Esophagus muscularis mucosa (tissue), 4 donors: ENCODE measurements around the gene THSD4. TPM values are rescaled to one million over a fixed set of nuclear protein-coding genes. Genes with fewer than 3 reads are reported as not detected.

ENCODE experiments used
- DNase-seq: peaks from one replicate; pipeline ENCODE4 v3.0.0-alpha.2; 2017; ENCODE audit errors: extremely low spot score
- H3K27ac ChIP-seq, 4 donors: fragments of 200-600 bp; sonication (generic); replicated peaks in 1 of 4; 1 replicate in 3 of 4; 2 replicates in 1 of 4; pipeline ENCODE4 v1.5.1; 2016 to 2019; ENCODE audit warnings: mild to moderate bottlenecking in 1 of 4
- H3K27me3 ChIP-seq, 4 donors: fragments of 200-600 bp; sonication (generic); one replicate each; pipeline versions ENCODE4 v1.5.1 to v1.6.0; 2016 to 2019
- H3K36me3 ChIP-seq, 4 donors: fragments of 200-600 bp; sonication (generic); one replicate each; pipeline ENCODE4 v1.5.1; 2016 to 2019
- H3K4me1 ChIP-seq, 4 donors: fragments of 200-600 bp; sonication (generic); one replicate each; pipeline ENCODE4 v1.5.1; 2016 to 2019
- H3K4me3 ChIP-seq, 4 donors: fragments of 200-600 bp; sonication (generic); 1 replicate in 2 of 4; 2 replicates in 2 of 4; pipeline ENCODE4 v1.5.1; 2016 to 2019; ENCODE audit warnings: mild to moderate bottlenecking in 4 of 4, moderate library complexity in 1 of 4
- H3K9me3 ChIP-seq, 4 donors: fragments of 200-600 bp; sonication (generic); 1 replicate in 3 of 4; 2 replicates in 1 of 4; pipeline ENCODE4 v1.5.1; 2016 to 2019
- EP300 ChIP-seq: sonication (generic); formaldehyde crosslinking; IDR thresholded peaks from one replicate; pipeline ENCODE4 v1.6.1; 2017; ENCODE audit warnings: antibody characterized with exemption
- POLR2A ChIP-seq: fragments of 450-650 bp; IDR thresholded peaks from one replicate; pipeline ENCODE4 v1.6.1; 2017; ENCODE audit warnings: antibody characterized with exemption, moderate library complexity, mild to moderate bottlenecking, low read depth
- POLR2AphosphoS5 ChIP-seq, 2 donors: sonication (generic); formaldehyde crosslinking; IDR thresholded peaks; one replicate each; pipeline ENCODE4 v1.6.1; 2017; ENCODE audit warnings: antibody characterized with exemption in 2 of 2
- WGBS: methylation state at CpG from one replicate; pipeline ENCODE4 v1.1.5; 2018; 5-methylcytosine and 5-hydroxymethylcytosine counted together
- intact Hi-C: fragments of 100-400 bp; cut with DNase I; formaldehyde crosslinking; loops from one replicate; pipeline ENCODE4 v1.15.1; 2023
- total RNA-seq, 4 donors: library from RNA; depleted of rRNA; stranded (reverse); fragments of >200 nt; gene quantifications; one replicate each; pipeline versions ENCODE4 v1.1.0 to v1.2.1, GENCODE V29; 2016
- TF ChIP-seq, protein P1 (sequence below), 3 experiments: fragments of 200-600 bp in 2 of 3; fragments of 450-650 bp in 1 of 3; sonication (generic) in 2 of 3; IDR thresholded peaks; one replicate each; pipeline ENCODE4 v1.5.1; 2017 to 2019; ENCODE audit warnings: antibody characterized with exemption in 3 of 3, mild to moderate bottlenecking in 2 of 3, moderate library complexity in 1 of 3

Gene THSD4
- total RNA-seq, 4 donors from 2014 or later, result 3.2 to 6.6 (median 5.6) TPM

DNA sequence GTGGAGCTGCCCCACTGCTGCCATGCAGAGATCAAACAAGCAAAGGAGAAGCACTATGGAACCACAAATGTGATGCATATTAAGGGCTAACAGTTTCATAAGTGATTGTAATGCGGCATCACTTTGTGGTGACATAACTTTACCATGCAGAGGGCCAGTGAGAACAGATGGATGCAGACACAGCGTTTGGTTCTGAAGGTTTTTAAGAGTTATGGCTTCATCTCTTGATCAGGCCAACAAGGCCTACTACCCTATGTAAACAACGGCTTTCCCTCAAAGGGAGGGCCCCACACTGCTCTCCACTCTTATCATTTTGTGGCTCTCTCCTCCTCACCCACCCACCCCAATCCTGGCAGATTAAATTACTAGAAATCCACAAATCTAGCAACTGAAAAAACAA lies 708.5 kb downstream of the THSD4 start:
- H3K27ac ChIP-seq, result no peak overlapping the region
- peaks cover 0 to 11% (median 7%) of the 10 kb centered on the region in 4 donors for H3K9me3 ChIP-seq
- no peaks in the 10 kb centered on the region for H3K4me1 ChIP-seq
- TF ChIP-seq, protein P1, sequence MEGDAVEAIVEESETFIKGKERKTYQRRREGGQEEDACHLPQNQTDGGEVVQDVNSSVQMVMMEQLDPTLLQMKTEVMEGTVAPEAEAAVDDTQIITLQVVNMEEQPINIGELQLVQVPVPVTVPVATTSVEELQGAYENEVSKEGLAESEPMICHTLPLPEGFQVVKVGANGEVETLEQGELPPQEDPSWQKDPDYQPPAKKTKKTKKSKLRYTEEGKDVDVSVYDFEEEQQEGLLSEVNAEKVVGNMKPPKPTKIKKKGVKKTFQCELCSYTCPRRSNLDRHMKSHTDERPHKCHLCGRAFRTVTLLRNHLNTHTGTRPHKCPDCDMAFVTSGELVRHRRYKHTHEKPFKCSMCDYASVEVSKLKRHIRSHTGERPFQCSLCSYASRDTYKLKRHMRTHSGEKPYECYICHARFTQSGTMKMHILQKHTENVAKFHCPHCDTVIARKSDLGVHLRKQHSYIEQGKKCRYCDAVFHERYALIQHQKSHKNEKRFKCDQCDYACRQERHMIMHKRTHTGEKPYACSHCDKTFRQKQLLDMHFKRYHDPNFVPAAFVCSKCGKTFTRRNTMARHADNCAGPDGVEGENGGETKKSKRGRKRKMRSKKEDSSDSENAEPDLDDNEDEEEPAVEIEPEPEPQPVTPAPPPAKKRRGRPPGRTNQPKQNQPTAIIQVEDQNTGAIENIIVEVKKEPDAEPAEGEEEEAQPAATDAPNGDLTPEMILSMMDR (IDR thresholded peaks at IDR 0.05), result no peak
- TF ChIP-seq POLR2AphosphoS5 (IDR thresholded peaks at IDR 0.05) (no peak), POLR2A (no peak), EP300 (no peak)
- 85% methylated on average over 3 of the region's 3 CpGs for WGBS
- no peaks in the 10 kb centered on the region for H3K27me3 ChIP-seq
- DNase-seq, result no peak
- peaks cover 36 to 72% (median 61%) of the 10 kb centered on the region in 4 donors for H3K36me3 ChIP-seq
- intact Hi-C loops, result no loop called here
- H3K4me3 ChIP-seq, result no peak overlapping the region

DNA sequence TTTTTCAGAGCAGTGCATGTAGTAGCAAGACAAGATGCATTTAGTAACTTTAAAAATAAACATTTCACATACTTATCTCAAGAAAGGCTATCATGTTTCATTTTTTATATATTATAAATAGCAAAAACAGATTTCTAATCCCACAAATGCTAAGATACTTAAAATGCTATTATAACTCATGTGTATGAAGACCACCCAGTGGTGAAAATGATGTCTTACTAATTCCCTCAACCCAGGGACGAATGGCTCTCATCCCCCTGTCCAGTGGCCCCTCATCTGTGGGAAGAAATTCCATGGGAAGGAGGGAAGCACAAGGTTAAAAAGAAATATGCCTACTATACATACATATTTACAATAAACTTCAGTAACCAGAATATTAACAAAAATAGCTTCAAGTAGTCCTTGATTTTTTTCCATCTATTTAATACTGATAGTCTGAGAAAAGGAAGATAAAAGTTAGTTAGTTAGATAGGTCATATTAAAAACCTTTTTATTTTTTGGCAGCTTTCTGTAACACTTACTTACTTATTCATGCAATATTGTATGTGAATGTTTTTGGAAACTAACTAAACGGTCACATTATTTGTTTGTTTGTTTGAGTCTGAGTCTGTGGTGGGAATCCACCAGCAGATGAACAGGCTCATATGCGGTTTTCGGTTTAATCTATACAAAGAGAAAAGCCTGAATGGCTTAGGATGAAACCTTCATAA lies 709.9 kb downstream of the THSD4 start:
- DNase-seq, result no peak
- 89% methylated on average over 4 of the region's 4 CpGs for WGBS
- no peaks in the 10 kb centered on the region for H3K4me1 ChIP-seq
- H3K36me3 ChIP-seq, result peaks cover 47 to 86% (median 74%) of the 10 kb centered on the region in 4 donors
- intact Hi-C loops, result no loop called here
- no peak overlapping the region for H3K27ac ChIP-seq
- H3K4me3 ChIP-seq, result no peak overlapping the region
- peaks cover 0 to 11% (median 7%) of the 10 kb centered on the region in 4 donors for H3K9me3 ChIP-seq
- no peak for TF ChIP-seq EP300
- TF ChIP-seq, protein P1 (IDR thresholded peaks at IDR 0.05), result no peak
- no peak for TF ChIP-seq POLR2AphosphoS5 (IDR thresholded peaks at IDR 0.05)
- no peak for TF ChIP-seq POLR2A
- H3K27me3 ChIP-seq, result no peaks in the 10 kb centered on the region

DNA sequence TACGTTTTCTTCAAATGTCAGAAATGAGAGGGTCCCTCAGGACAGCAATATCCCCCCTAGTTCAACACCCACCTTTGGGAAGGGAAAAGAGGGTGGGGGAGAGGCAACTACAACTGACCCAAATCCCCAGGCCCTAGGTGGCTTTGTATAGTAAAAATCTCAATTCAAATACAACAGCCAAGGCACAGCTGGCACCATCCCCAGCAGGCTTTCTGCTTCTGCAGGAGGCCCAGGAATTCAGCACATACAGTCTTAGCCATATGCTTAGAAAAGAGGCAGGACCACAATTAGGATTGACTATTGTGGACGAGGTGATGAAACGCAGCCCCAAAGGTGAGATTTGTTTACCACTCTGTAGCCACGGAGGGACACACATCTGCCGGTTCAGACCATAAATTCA lies 710.9 kb downstream of the THSD4 start:
- H3K4me1 ChIP-seq, result no peaks in the 10 kb centered on the region

DNA sequence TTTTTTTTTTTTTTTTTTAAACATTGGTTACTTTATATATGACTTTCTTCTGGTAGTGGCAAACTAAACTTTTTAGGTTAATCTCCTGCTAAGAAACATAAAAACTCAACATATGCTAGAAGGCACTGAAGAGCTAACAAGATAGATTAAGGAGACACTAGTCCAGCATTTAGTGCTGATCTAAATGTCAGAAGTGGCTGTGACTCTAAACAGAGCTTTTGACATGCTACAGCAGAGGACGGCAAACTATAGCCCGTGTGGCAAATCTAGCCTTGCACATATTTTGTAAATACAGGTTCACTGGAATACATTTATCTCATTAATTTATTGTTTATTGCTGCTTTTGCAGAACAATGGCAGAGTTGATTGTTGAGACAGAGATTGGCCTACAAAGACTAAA lies 715.7 kb downstream of the THSD4 start:
- Histone ChIP-seq H3K9me3 (no peaks in the 10 kb centered on the region), H3K4me1 (peaks cover 0 to 10% (median 2%) of the 10 kb centered on the region in 4 donors), H3K4me3 (no peak overlapping the region), H3K27me3 (no peaks in the 10 kb centered on the region), H3K27ac (no peak overlapping the region), H3K36me3 (peaks cover 37 to 55% (median 42%) of the 10 kb centered on the region in 4 donors)
- no peak for DNase-seq
- 72% methylated on average over 2 of the region's 2 CpGs for WGBS
- TF ChIP-seq, protein P1 (IDR thresholded peaks at IDR 0.05), result no peak
- TF ChIP-seq POLR2AphosphoS5 (IDR thresholded peaks at IDR 0.05) (no peak), EP300 (no peak), POLR2A (no peak)
- intact Hi-C loops, result no loop called here

More for the DNA sequence above, 710.9 kb downstream of the THSD4 start:
- DNase-seq, result no peak
- peaks cover 0 to 9% (median 4%) of the 10 kb centered on the region in 4 donors for H3K9me3 ChIP-seq
- no peak overlapping the region for H3K27ac ChIP-seq
- 77% methylated on average over 5 of the region's 5 CpGs for WGBS
- intact Hi-C loops, result no loop called here
- no peak for TF ChIP-seq POLR2A
- no peak for TF ChIP-seq EP300
- TF ChIP-seq, protein P1 (IDR thresholded peaks at IDR 0.05), result no peak
- no peak for TF ChIP-seq POLR2AphosphoS5 (IDR thresholded peaks at IDR 0.05)
- peaks cover 47 to 89% (median 74%) of the 10 kb centered on the region in 4 donors for H3K36me3 ChIP-seq
- no peak overlapping the region for H3K4me3 ChIP-seq
- H3K27me3 ChIP-seq, result no peaks in the 10 kb centered on the region

Other genes starting within 250 kb of the THSD4 start
- 1 to 10 TPM; 1.3 to 3.4 (median 2.5) TPM for gene THAP10, start 223.0 kb upstream of the THSD4 start, total RNA-seq
- 10 to 100 TPM in 1 of 4 donors, 1 to 10 TPM in 3; 3.3 to 10.4 (median 7.0) TPM for gene LRRC49, start 222.6 kb upstream of the THSD4 start, total RNA-seq